ENCODE data around the gene MUCL3. TPM values are rescaled to one million over a fixed set of nuclear protein-coding genes. Genes with fewer than 3 reads are reported as not detected.

The MUCL3 gene
- total and polyA plus RNA-seq, 2 of the 8 experiments (the other 6 are each of a cell fraction or from before 2014, with no cell fraction given), result 0.15 to 0.37 TPM

- 91% methylated on average over 13 of the region's 13 CpGs; no CpG with 5 or more reads in 1 of the 2 experiments for WGBS, 2 experiments (ENCODE audit: extremely low coverage in 1 of 2, insufficient coverage in 1 of 2, insufficient read length in 1 of 2, insufficient replicate concordance in 2 of 2, low coverage in 1 of 2, low lambda C conversion rate in 2 of 2, missing lambda C conversion rate in 1 of 2)
- Histone ChIP-seq H2BK120ac (replicated peaks; ENCODE audit: low read depth, low read length) (no peak overlapping the region), H4K91ac (replicated peaks; ENCODE audit: insufficient read length, low read length) (no peak overlapping the region), H4K5ac (ENCODE audit: insufficient read length, low read depth, low read length) (no peak overlapping the region), H2BK20ac (ENCODE audit: low read length) (no peak overlapping the region), H3K23ac (ENCODE audit: insufficient read length) (no peak overlapping the region), H3K14ac (ENCODE audit: insufficient read length) (no peak overlapping the region), H3K36me3 (ENCODE audit: control insufficient read depth in 2 of 4, insufficient read depth in 4 of 4, low read length in 3 of 4) (no peaks in the 10 kb centered on the region), H2AFZ (ENCODE audit: low read length) (no peak overlapping the region), H3K79me1 (ENCODE audit: low read depth, low read length) (no peaks in the 10 kb centered on the region), H3K4me1 (replicated peaks in 1 of 4; ENCODE audit: control insufficient read depth in 3 of 4, insufficient read depth in 4 of 4, low read length in 3 of 4) (no peaks in the 10 kb centered on the region), H3K9ac (replicated peaks in 1 of 4; ENCODE audit: extremely low read depth in 1 of 4, low read depth in 3 of 4, low read length in 3 of 4) (no peak overlapping the region), H3K56ac (replicated peaks; ENCODE audit: insufficient read length, low read depth, low read length) (no peak overlapping the region), H3K79me2 (ENCODE audit: control insufficient read depth in 1 of 2, insufficient read depth in 2 of 2, low read length in 2 of 2) (no peaks in the 10 kb centered on the region), H2AK5ac (ENCODE audit: low read depth, low read length) (no peak overlapping the region), H3K4ac (replicated peaks; ENCODE audit: insufficient read length, low read depth, low read length) (no peak overlapping the region), H4K8ac (ENCODE audit: extremely low read depth, insufficient read depth, low read length) (no peak overlapping the region), H2BK15ac (ENCODE audit: low read length) (no peak overlapping the region), H3K4me3 (ENCODE audit: extremely low read depth in 1 of 4, insufficient read depth in 2 of 4, low read depth in 3 of 4, low read length in 4 of 4) (no peak overlapping the region), H3K9me3 (ENCODE audit: insufficient read depth in 2 of 2, low read depth in 1 of 2, low read length in 1 of 2) (no peaks in the 10 kb centered on the region), H2BK5ac (ENCODE audit: low read depth, low read length) (no peak overlapping the region), H3K18ac (ENCODE audit: extremely low read depth, low read length) (no peak overlapping the region), H3K4me2 (ENCODE audit: insufficient read depth in 1 of 2, low read depth in 2 of 2, low read length in 2 of 2) (no peak overlapping the region), H3K23me2 (ENCODE audit: low read depth, low read length) (no peaks in the 10 kb centered on the region), H3K27me3 (replicated peaks in 1 of 4; ENCODE audit: control insufficient read depth in 3 of 4, extremely low read depth in 1 of 4, insufficient read depth in 3 of 4, low read length in 3 of 4) (no peaks in the 10 kb centered on the region), H2BK12ac (ENCODE audit: low read depth, low read length) (no peak overlapping the region), H3K27ac (ENCODE audit: low read depth, low read length) (no peak overlapping the region), H4K20me1 (replicated peaks in 1 of 2; ENCODE audit: control insufficient read depth in 1 of 2, insufficient read depth in 2 of 2, low read length in 2 of 2) (no peaks in the 10 kb centered on the region)
- FAIRE-seq (no peak), DNase-seq (ENCODE audit: low read depth in 1 of 2, low spot score in 2 of 2) (no peak)
- ChIA-PET CTCF (ENCODE audit: partially characterized antibody) (interaction anchor here (0.6 to 1.6 kb wide), 7 partner anchors 10 to 78 kb away, joined by 3 to 5 read pairs (median 3); no protein-coding TSS in a partner anchor), POLR2A (ENCODE audit: partially characterized antibody) (no interaction called here)
- TF ChIP-seq MAFK (IDR thresholded peaks at IDR 0.05; ENCODE audit: low read depth, low read length) (no peak), EP300 (IDR thresholded peaks at IDR 0.05; ENCODE audit: borderline replicate concordance in 1 of 2, low read depth in 2 of 2, low read length in 2 of 2) (no peak), TEAD4 (IDR thresholded peaks at IDR 0.05; ENCODE audit: low read depth, low read length) (no peak), EGR1 (IDR thresholded peaks at IDR 0.05; ENCODE audit: borderline replicate concordance, low read depth, low read length) (no peak)
These were observed 60.6 kb downstream of the MUCL3 start for GRCh38 chr6:31001281-31001888.

Data from H1 (cell line).